ENCODE data around the gene MNX1.

- TF ChIP-seq CTCF (IDR thresholded peaks at IDR 0.05) (no peak), POLR2AphosphoS5 (IDR thresholded peaks at IDR 0.05) (no peak), POLR2A (IDR thresholded peaks at IDR 0.05) (no peak)
These were observed 24.8 kb upstream of the MNX1 start for GRCh38 chr7:157035302-157035701.
